ENCODE measurements around the gene STIP1.
A peak's percentile ranks its signal among the peaks of the same experiment; 100 is the strongest.

The STIP1 gene

DNA sequence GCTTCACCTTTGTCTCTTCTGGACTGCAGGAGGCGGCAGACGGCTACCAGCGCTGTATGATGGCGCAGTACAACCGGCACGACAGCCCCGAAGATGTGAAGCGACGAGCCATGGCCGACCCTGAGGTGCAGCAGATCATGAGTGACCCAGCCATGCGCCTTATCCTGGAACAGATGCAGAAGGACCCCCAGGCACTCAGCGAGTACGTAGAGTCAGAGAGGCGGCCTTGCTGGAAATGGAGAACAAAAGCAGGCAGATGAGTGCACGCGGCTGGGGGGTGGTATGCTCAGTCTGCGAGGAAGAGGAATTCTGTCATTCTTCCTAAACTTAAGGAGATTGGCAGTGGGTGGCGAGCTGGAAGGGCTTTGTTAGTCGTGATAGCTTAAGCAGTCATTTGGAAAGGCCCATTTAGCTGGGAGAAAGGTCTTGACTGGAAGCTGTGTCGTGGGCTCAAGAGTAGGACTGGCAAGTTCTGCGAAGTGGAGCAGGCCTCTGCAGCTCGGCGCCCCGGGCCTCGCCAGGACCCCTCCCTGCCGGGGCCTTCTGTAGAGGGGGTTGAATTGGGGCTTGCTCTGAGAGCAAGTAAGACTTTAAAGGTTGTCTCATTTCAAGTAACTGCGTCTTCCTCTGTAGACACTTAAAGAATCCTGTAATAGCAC, 17.6 kb downstream of the STIP1 start:
- DNase-seq, result no peak

DNA sequence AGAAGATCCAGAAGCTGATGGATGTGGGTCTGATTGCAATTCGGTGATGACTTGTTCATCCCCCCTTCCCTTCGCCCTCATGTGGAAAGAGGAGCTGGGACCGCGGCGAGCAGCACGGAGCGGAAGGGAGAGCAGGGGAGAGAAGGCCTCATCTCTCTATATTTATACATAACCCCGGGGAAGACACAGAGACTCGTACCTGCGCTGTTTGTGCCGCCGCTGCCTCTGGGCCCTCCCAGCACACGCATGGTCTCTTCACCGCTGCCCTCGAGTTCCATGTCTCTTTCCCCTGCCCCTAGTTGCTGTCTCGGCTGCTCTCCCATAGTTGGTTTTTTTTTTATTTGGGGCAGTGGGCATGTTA, 18.1 kb downstream of the STIP1 start:
- DNase-seq, result no peak

DNA sequence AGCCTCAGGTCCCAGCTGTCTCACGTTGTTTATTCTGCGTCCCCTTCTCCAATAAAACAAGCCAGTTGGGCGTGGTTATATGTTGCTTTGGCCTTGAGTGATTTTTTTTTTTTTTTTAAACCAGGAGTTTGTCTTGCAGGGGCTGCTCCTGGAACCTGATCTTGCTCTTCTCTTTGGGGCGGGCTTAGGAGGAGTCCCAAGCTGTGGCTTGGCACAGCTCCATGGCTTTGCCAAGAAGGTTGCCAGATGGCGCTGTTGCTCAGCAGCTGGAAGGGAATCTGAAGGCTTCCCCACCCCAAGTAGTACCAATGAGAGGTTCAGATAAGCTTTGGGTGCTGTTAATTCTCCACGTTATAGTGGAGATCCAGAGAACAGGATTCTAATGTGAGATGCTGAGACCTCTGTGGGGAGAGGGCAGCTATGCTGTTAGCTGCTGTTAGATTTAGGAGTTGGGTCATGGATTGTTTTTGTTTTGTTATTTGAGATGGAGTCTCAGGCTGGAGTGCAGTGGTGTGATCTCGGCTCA, 18.6 kb downstream of the STIP1 start:
- peak; percentile 59 to 91 (median 84) for DNase-seq

DNA sequence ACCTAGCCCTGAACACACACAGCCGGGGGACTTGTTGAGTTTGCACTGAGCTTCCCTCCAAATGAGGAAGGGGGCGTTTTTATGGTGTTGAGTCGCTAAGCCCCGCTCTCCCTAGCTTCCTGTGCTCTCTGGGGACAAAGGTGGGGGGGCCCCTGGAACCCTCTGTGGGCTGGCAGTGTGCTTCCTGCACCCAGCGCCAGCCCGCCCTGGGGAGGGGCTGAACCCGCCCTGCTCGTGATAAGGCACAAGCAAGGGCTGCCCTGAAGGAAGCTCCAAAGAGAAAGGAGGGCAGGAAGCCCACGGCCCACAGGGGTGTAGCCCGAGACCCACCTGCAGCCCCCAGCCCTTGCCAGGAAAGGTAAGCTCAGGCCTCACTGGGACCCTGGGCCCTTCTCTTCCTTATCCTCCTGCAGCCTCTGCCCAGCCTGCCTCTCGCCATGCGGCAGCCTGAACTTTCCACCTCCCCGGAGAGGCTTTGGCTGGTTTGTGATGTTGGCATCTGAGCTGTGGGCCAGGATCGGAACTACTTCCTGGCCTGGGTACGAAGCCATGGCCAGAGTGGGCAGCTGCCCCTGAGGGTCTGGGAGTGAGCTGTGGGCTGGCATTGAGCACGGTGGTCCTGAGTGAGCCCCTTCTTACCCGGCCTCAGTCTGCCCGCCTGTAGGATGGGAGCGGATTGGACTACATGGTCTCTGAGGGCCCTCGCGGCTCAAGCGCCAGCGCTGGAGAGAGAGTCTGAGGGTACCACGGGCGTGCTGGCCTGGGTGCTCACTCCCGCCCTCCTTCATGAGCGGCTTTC, 20.7 kb downstream of the STIP1 start, which contains the start of gene FERMT3:
FERMT3 (plus strand) TSS at position 265 of the 799 bp plus-strand sequence. CDS start 644 bp downstream, outside the sequence.
- DNase-seq, result no peak

DNA sequence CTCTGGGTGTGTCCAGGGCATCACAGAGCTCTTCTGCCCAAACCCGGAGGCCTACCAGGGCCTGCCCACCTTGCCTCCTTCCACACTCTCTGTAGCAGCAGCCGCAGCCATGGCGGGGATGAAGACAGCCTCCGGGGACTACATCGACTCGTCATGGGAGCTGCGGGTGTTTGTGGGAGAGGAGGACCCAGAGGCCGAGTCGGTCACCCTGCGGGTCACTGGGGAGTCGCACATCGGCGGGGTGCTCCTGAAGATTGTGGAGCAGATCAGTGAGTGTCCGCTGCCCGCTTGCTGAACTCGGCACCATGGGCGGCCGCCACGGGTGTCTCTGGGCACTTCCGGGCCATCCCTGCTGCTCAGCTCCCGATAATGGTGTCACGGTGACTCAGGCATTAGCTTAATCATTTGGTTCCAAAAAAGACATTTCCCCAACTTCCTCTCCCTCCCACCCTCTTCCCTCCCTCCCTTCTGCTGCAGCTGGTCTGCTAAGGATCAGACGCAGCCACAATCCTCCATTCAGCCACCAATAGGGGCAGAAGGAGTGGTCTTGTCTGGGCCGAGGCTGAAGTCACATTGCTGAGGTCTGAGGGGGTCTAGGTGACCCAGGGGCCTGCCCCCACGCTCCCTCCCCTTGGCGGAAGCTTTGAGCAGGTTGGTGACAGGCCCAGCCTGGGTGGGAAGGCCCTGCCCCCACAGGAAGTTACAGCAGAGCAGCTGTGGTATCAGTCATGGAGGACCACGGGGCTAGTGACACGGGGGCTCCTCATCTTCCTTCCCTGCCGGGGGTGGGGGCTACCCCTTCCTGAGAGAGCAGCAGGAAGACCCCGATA, 21.5 kb downstream of the STIP1 start:
- no peak for DNase-seq

DNA sequence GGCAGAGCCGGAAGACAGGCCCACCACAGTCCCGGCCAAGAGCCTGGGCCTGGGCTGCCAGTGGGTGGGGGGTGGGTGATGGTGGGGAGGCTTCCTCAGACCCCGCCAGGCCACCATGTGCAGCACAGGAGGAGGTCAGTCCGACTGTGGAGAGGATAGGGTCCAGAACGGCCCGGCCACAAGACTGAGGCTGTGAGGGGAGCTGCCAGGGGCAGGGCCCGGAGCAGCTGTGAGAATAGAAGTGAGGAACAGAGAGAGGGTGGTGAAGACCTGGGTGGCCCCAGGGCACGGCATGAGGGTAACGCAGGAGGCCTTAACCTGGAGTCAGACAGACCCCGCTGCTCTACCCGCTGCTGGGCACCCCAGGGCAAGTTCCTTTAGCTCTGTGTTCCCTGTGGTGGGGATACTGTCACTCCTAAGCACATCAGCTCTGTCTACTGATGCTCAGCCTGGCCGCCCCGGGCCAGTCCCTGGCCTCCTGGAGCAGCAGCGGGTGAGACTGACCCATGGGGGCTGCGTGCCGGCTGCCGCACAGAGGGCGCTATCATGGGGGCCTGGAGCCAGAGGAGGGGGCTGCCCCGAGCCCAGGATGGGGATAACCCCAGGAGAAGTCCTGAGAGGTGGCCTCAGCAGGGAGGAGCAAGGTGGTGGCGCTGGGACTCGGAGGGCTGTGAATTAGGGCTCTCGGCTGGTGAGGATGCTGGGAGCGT, 22.3 kb downstream of the STIP1 start:
- no peak for DNase-seq

DNA sequence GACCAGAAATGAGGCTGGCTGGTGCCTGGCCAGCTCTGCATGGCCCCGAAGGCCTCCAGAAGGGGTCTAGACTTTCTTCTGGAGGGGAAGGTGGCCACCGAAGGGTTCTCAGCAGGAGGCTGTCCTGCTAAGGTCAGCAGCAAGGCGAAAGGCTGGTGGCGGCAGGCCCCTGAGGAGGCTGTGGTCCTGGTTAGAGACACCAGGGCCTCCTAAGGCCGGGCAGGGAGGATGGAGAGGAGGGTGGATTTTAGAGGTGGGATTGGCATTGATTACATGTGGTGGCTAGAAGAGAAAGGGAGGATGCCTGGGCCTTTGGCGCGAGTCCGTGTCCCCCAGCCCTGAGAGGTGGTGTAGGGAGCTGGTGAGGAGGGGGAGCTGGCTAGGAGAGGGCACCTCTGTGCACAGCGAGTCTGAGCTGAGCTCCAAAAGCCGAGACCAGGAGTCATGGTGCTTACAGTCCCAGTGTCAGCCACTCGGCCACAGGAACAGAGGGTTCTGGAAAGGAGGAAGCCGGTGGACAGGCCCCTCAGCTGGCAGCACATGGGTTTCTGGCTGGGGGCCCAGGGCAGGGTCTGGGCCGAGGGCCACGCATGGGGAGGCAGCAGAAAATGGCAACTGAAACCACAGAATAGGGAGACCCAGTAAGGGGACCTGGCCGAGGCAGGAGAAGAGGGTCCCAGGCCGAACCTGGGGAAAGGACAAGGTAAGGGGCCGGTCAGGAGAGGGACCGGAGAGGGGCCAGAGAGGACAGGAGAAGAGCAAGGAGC, 23.0 kb downstream of the STIP1 start:
- no peak for DNase-seq

DNA sequence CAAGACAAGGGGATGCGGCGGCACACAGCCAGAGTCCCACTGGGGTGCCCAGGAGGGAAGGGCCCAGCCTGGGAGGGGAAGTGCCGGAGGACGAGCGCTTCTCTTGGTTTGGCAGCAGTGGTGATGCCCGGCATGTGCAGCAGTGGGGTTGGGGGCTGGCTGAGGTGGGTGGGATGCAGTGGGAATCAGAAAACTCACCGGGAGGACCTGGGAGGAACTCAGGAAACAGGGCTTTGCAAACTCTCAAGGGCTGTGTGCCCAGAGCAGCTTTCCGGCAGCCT, 23.5 kb downstream of the STIP1 start:
- no peak for DNase-seq

DNA sequence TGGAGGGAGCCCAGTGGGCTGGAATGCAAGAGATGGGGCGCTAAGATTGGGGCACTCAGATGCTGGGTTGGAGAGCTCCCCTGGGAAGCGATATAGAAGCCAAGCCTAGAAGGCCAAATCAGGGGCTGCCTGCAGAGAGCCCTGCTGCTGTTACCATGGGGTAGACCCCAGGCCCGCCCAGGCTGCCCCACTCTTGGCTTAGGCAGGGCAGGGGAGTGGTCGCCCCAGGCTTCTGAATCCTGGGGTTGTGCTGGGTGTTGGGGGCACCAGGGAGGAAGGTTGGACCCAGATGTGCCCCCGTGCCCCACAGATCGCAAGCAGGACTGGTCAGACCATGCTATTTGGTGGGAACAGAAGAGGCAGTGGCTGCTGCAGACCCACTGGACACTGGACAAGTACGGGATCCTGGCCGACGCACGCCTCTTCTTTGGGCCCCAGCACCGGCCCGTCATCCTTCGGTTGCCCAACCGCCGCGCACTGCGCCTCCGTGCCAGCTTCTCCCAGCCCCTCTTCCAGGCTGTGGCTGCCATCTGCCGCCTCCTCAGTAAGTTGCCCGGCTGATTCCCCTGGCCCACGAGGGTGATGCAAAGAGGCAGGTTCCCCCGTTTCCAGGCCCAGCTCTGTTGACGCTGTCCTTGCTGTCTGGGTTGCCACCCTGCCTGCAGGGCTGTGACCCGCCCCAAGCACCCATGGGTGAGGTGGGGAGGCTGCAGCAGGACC, 24.5 kb downstream of the STIP1 start:
- no peak for DNase-seq

DNA sequence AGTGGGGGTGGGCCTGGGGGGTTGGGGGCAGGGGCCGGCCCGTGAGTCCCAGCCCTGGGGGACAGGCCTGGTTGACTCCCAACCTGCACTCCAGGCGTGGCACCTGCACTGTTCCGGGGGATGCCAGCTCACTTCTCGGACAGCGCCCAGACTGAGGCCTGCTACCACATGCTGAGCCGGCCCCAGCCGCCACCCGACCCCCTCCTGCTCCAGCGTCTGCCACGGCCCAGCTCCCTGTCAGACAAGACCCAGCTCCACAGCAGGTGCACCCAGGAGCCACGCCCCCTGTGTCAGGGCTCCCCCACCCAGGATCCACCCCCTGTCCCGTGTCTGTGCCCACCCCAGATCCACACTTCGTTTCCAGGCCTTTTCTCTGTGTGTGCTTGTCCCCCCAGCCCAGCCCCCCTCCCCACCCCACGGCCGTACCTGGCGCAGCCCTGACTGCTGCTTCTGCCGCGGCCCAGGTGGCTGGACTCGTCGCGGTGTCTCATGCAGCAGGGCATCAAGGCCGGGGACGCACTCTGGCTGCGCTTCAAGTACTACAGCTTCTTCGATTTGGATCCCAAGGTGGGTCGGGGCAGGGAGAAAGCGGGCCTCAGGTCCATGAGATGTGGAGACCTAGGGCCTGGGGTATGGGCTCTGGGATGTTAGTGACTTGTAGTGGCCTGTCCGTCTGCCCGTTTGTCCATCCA, 25.4 kb downstream of the STIP1 start:
- DNase-seq, result no peak

DNA sequence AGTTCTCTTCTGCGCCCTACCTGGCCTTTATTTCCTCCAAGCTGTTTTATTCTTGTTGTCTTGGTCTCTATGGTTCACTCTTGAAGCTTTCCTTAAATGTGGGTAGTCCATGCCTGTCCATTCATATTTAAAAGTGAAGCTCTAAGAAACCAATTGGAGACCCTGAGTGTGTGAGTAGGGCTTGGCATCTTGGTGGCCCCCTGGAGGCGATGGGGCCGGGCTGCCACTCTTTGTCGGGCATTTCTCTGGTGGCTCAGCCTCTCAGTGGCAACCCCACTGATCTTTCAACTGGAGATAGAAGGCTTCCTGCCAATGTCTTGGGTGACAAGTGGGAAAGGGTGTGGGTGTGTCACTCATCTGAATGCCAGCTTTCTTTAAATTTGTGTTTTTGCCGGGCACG, 30.9 kb downstream of the STIP1 start:
- no peak for DNase-seq

DNA sequence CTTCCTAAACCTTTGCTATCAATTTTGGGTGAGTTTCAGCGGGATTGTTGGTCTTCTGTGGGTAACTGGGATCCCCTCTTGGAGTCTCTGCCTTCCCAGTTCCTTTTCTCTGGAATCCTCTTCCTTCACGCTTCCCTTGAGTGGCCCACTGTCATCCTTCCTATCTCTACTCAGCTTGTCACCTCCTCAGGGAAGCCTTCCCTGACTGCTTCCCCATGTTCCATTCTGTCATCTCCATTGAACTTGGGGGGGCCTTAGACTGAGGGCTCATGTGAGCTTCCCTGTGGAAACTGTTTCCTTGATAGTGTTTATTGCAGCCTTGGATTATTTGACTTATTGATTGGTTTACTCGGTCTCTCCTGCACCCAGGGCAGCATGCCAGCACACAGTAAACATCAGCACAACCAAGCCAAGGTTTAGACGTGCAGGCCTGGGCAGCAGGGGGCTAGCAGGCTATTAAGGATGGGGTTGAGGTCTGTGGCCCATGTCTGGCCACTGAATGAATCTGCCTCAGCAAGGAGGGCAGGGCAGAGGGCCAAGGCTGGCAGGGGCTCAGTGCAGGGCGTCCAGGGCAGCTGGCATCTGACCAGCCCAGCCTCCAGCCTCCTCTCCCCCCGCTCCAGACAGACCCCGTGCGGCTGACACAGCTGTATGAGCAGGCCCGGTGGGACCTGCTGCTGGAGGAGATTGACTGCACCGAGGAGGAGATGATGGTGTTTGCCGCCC, 32.8 kb downstream of the STIP1 start:
- DNase-seq, result no peak

DNA sequence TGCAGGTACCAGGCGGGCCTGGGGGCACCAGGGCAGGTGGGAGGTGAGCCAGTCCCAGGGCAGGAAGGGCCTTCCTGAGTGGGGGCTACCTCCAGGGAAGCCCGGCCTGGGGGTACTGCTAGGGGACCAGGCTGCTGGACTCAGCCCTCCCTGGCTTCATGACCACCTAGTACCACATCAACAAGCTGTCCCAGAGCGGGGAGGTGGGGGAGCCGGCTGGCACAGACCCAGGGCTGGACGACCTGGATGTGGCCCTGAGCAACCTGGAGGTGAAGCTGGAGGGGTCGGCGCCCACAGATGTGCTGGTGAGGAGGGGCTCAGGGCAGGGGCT, 33.3 kb downstream of the STIP1 start:
- no peak for DNase-seq

DNA sequence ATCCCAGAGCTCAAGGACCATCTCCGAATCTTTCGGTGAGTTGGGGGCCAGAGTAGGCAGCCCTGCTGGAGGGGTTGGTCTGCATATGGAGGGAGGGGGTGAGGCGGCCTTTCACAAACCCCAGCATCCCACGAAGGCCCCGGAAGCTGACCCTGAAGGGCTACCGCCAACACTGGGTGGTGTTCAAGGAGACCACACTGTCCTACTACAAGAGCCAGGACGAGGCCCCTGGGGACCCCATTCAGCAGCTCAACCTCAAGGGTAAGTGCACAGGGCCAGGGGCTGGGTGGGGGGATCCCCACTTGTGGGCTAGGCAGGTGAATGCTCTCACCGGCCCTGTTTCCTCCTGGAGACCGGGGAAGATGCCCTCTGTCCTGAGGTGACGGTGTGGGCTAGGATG, 33.8 kb downstream of the STIP1 start:
- DNase-seq, result no peak

DNA sequence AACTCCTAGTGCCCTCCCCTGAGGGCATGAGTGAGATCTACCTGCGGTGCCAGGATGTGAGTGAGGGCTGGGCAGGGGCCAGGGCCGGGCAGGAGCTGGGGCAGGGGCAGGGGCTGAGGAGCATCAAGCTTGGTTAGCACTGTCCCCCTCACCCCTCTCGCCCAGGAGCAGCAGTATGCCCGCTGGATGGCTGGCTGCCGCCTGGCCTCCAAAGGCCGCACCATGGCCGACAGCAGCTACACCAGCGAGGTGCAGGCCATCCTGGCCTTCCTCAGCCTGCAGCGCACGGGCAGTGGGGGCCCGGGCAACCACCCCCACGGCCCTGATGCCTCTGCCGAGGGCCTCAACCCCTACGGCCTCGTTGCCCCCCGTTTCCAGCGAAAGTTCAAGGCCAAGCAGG, 34.3 kb downstream of the STIP1 start:
- DNase-seq, result no peak

DNA sequence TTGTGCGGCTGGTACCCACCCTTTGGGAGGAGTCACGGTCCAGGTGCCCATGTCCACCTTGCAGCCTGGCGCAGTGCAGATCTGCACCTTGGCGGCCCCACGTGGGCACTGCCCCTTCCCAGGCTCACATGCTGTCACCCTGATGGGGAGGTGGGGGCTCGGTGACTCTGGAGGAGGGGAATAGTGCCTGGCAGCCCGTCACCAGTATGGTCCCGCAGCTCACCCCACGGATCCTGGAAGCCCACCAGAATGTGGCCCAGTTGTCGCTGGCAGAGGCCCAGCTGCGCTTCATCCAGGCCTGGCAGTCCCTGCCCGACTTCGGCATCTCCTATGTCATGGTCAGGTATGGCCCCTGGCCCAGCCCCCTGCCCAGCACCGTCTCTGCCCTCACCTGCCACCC, 34.8 kb downstream of the STIP1 start:
- no peak for DNase-seq

DNA sequence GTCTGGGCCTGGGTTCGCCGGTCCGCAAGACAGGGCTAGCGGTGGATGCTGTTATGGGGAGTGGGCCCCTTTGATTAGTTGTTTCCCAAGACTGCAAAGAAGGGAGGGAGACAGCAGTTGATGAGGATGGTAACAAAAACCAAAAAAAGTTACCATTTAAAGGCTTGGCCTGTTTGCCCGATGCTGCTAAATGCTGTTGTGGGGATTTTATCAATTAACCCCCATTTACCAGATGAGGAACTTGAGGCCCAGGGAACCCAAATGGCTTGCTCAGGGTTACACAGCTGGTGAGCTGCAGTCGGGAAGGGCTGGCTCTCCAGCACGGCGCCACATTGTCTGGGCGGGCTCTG, 36.7 kb downstream of the STIP1 start:
- peak in 1 of 3 experiments; percentile 75 for DNase-seq

DNA sequence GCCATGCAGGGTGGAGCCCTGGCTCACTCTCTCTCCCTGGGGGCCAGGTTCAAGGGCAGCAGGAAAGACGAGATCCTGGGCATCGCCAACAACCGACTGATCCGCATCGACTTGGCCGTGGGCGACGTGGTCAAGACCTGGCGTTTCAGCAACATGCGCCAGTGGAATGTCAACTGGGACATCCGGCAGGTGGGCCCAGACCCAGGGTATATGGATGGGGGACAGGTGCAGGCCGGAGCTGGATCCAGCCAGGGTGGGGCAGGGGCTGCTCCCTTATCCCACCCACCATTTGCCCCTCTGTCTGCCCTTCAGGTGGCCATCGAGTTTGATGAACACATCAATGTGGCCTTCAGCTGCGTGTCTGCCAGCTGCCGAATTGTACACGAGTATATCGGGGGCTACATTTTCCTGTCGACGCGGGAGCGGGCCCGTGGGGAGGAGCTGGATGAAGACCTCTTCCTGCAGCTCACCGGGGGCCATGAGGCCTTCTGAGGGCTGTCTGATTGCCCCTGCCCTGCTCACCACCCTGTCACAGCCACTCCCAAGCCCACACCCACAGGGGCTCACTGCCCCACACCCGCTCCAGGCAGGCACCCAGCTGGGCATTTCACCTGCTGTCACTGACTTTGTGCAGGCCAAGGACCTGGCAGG, 37.2 kb downstream of the STIP1 start:
- no peak for DNase-seq

DNA sequence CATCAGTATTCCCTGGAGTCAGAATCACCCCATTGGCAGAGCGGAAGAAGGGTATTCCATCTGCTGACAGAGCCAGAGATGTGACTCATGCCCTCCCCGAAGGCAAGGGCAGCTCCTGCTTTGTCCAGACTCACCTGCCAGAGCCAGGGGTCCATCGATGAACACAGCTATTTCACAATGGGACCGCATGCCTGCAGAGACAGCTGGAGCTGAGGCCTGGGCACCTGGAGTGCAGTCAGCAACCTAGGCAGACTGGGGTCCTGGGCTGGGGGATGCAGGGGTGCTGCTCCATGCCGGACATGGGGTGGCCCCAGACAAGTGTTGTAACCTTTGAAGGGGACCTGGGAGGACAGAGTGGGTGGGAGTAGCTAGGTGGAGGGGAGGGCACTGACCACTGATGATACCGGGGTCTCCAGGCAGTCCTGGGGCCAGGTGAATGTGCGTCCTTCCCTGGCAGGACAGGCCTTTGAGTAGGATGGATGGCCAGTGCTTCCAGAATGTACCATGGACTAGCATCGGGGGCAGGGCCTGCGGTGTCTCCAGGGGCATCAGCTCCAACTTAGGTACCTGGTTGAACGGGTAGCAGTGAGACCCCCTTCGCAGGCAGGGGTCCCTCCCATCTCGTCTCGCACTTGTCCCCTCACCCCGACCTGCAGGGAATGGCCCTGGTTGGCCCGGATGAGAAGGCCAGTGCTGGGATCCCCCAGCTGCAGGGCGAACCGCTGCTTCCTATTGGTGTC, 38.4 kb downstream of the STIP1 start:
- no peak for DNase-seq
